Measurements from ENCODE around the gene OGT. TPM values are rescaled to one million over a fixed set of nuclear protein-coding genes. Genes with fewer than 3 reads are reported as not detected.

Gene OGT
- total RNA-seq, 1 experiment from 2014 or later, result 159 TPM

DNA sequence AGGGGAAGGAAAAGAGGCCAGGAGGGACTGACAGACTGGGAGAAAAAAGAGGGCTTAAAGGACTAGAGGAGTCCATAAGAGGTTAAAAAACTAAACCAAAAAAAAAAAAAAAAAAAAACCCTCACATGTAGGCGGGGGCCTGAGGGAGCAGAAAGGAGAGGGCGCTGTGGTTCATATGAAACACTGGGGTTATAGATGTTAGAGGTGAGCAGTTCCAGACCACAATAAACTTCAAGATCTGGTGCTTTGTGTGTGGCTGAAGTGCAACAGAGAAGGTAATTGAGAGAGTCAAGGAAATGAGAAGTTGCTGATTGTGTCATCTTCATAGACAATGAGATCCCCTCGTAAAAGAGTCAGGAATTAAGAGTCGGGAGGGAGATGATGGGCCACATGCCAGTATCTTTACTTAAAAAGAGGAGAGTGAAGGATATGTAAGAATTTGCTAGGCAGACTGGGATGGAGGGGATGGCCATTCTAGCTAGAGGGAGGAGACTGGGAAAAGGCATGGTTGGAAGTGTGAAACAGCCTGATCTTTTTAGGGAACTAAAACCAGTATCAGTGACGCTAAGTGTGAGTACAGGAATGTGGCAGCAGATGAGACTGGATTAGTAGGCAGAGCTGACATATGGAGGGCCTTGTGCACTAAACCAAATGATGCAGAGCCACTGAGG lies 18.4 kb upstream of the OGT start:
- CTCF ChIA-PET, result no interaction called here
- POLR2A ChIA-PET (ENCODE audit: unreplicated experiment), result interaction anchor here (0.6 kb wide), 2 partner anchors 31 to 49 kb away, joined by 4 read pairs; no protein-coding TSS in a partner anchor
- no peak for DNase-seq
- intact Hi-C loops (cut with micrococcal nuclease; ENCODE audit: unreplicated experiment), result no loop called here
- no peak overlapping the region for H3K4me3 ChIP-seq
- H3K4me2 ChIP-seq, result no peak overlapping the region
- no peaks in the 10 kb centered on the region for H3F3A ChIP-seq (ENCODE audit: insufficient read depth, low read depth)
- no peaks in the 10 kb centered on the region for H3K36me3 ChIP-seq (ENCODE audit: low read depth)
- H3K4me1 ChIP-seq (replicated peaks; ENCODE audit: insufficient read depth), result peaks cover 11% of the 10 kb centered on the region
- H3K79me2 ChIP-seq (ENCODE audit: low read depth), result no peaks in the 10 kb centered on the region
- H3K9me3 ChIP-seq (ENCODE audit: insufficient read depth, low read depth), result no peaks in the 10 kb centered on the region
- no TSS peak for BruUV-seq (replicated peaks)
- no peak overlapping the region for H3K27ac ChIP-seq
- TF ChIP-seq, protein P1, sequence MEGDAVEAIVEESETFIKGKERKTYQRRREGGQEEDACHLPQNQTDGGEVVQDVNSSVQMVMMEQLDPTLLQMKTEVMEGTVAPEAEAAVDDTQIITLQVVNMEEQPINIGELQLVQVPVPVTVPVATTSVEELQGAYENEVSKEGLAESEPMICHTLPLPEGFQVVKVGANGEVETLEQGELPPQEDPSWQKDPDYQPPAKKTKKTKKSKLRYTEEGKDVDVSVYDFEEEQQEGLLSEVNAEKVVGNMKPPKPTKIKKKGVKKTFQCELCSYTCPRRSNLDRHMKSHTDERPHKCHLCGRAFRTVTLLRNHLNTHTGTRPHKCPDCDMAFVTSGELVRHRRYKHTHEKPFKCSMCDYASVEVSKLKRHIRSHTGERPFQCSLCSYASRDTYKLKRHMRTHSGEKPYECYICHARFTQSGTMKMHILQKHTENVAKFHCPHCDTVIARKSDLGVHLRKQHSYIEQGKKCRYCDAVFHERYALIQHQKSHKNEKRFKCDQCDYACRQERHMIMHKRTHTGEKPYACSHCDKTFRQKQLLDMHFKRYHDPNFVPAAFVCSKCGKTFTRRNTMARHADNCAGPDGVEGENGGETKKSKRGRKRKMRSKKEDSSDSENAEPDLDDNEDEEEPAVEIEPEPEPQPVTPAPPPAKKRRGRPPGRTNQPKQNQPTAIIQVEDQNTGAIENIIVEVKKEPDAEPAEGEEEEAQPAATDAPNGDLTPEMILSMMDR (conservative IDR thresholded peaks at IDR 0.05), result no peak
- no peak for TF ChIP-seq EZH2 (IDR thresholded peaks at IDR 0.05; ENCODE audit: low read depth)
- H4K20me1 ChIP-seq (ENCODE audit: insufficient read depth), result no peaks in the 10 kb centered on the region
- no peak overlapping the region for H2AFZ ChIP-seq
- H3K27me3 ChIP-seq (ENCODE audit: insufficient read depth, low read depth), result no peaks in the 10 kb centered on the region
- H3K9me2 ChIP-seq (ENCODE audit: insufficient read depth), result no peaks in the 10 kb centered on the region

DNA sequence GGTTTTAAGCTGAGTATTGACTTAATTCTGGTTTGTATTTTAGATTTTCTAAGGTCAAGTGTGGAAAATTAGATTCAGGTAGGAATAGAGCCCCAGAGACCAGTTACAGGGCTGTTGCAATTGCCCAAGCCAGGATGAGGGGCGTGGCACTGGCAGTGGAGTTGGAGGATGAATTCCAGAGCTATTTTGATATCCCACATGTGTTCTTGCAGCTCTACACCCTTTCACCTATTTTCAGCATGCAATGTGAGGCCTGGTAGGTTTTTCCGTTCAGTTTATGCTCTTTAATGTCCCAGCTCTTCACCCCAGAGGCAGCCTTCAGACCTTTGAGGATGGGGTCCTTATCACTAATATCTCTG lies 17.9 kb upstream of the OGT start:
- H3F3A ChIP-seq (ENCODE audit: insufficient read depth, low read depth), result no peaks in the 10 kb centered on the region
- no peaks in the 10 kb centered on the region for H3K36me3 ChIP-seq (ENCODE audit: low read depth)
- no peaks in the 10 kb centered on the region for H3K79me2 ChIP-seq (ENCODE audit: low read depth)
- H3K27me3 ChIP-seq (ENCODE audit: insufficient read depth, low read depth), result no peaks in the 10 kb centered on the region
- no peak for DNase-seq
- no peak overlapping the region for H3K27ac ChIP-seq
- no peaks in the 10 kb centered on the region for H3K9me2 ChIP-seq (ENCODE audit: insufficient read depth)
- no peaks in the 10 kb centered on the region for H4K20me1 ChIP-seq (ENCODE audit: insufficient read depth)
- no peaks in the 10 kb centered on the region for H3K9me3 ChIP-seq (ENCODE audit: insufficient read depth, low read depth)
- POLR2A ChIA-PET (ENCODE audit: unreplicated experiment), result interaction anchor here (0.6 kb wide), 2 partner anchors 31 to 49 kb away, joined by 4 read pairs; no protein-coding TSS in a partner anchor
- H3K4me1 ChIP-seq (replicated peaks; ENCODE audit: insufficient read depth), result peaks cover 11% of the 10 kb centered on the region
- no TSS peak for BruUV-seq (replicated peaks)
- H2AFZ ChIP-seq, result no peak overlapping the region
- CTCF ChIA-PET, result no interaction called here
- H3K4me3 ChIP-seq, result no peak overlapping the region
- intact Hi-C loops (cut with micrococcal nuclease; ENCODE audit: unreplicated experiment), result no loop called here
- no peak overlapping the region for H3K4me2 ChIP-seq
- TF ChIP-seq EZH2 (IDR thresholded peaks at IDR 0.05; ENCODE audit: low read depth), result no peak
- TF ChIP-seq, protein P1 (conservative IDR thresholded peaks at IDR 0.05), result no peak

DNA sequence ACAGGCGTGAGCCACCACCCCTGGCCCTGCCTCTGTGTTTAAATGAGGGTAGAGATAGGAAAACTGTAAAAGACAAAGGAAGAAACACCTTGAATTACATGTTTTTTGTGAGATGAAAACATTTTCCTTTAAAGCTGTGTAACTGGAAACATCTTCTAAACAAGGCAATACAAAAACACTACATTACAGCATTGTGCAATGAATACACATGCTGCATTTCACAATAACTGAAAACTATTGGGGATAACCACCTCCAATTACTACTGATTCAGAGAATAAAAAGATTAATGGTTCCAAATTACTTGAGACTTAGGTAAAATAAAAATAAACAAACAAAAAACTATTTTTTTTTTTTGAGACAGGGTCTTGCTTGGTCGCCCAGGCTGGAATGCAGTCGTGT lies 7.6 kb upstream of the OGT start:
- no peaks in the 10 kb centered on the region for H4K20me1 ChIP-seq (ENCODE audit: insufficient read depth)
- H3K27me3 ChIP-seq (ENCODE audit: insufficient read depth, low read depth), result no peaks in the 10 kb centered on the region
- CTCF ChIA-PET, result no interaction called here
- no peaks in the 10 kb centered on the region for H3K9me3 ChIP-seq (ENCODE audit: insufficient read depth, low read depth)
- no TSS peak for BruUV-seq (replicated peaks)
- H3F3A ChIP-seq (ENCODE audit: insufficient read depth, low read depth), result no peaks in the 10 kb centered on the region
- POLR2A ChIA-PET (ENCODE audit: unreplicated experiment), result no interaction called here
- DNase-seq, result no peak
- no peak overlapping the region for H2AFZ ChIP-seq
- H3K4me2 ChIP-seq, result no peak overlapping the region
- H3K36me3 ChIP-seq (ENCODE audit: low read depth), result no peaks in the 10 kb centered on the region
- no peaks in the 10 kb centered on the region for H3K4me1 ChIP-seq (replicated peaks; ENCODE audit: insufficient read depth)
- no peak for TF ChIP-seq EZH2 (IDR thresholded peaks at IDR 0.05; ENCODE audit: low read depth)
- TF ChIP-seq, protein P1 (conservative IDR thresholded peaks at IDR 0.05), result no peak
- H3K79me2 ChIP-seq (ENCODE audit: low read depth), result no peaks in the 10 kb centered on the region
- H3K4me3 ChIP-seq, result no peak overlapping the region
- intact Hi-C loops (cut with micrococcal nuclease; ENCODE audit: unreplicated experiment), result no loop called here
- no peak overlapping the region for H3K27ac ChIP-seq
- H3K9me2 ChIP-seq (ENCODE audit: insufficient read depth), result no peaks in the 10 kb centered on the region
